Non-pigmented ciliary epithelial cell (primary cell): ENCODE results near the gene APOD.
"Not testable (repeated sequence)": the region's sequence is repeated elsewhere in the genome, so short reads cannot be mapped to it uniquely, and the experiment has no call there.

Source experiments
- DNase-seq: peaks from one replicate; pipeline ENCODE4 v3.0.0-alpha.2; 2010; ENCODE audit warnings: low read depth

APOD gene

DNA sequence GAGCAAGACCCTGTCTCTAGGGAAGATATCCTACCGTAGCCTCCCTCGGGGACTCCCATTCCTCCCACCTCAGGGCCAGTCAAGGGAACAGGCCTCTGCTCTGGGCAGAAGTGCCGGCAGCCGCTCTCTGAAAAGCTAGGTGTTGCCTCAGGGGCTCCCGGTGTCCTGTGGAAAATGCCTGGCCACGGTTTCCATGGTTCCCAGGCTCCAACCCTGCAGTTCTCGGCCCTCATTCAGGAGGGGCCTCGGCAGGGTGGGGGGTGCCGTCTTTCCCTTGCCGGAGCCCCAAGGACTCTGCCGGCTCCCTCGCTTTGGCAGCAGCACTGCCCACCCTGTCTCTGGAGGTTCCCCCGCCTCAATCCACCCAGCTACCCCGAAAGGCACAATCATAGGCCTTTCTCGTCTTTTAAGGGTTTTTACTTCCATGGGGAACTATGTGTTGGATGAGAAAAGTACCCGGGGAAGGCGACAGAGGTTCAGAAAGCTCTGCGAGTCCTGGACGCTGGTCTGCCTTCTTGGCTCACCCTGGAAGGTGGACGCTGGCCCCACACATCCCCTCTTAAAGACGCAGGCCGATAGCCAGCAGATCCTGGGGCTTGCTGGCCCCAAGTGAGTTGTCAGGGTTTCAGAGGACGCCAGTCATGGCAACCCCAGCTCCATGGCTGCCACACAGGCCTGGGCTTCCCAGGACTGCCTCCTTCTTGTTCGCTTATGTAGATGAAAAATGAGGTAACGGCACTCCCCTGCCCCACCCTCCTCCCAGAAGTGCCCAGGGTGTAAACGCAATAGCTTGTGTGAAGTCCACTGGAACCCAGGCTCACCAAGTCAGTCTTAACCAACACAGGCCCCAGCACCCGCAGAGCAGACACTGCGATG is 34.3 kb upstream of the APOD start:
- not testable (repeated sequence) for DNase-seq

DNA sequence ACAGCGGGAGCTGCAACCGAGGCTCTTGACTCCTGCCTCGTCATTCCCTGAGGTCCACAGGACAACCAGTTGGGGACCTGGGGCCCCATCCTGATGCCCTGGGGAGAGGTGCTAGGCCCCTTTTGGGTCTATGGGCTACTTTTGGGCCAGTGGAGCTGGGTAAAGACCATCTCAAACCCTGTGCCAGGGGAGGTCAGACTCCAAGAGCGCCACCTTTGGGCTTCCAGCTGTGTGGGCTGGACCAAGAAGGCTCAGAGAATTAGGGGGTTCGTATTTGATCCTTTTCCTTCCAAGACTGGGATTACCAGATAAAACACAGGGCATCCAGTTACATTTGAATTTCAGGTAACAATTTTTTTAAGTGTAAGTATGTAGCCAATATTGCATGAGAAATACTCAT is 33.4 kb upstream of the APOD start:
- not testable (repeated sequence) for DNase-seq

DNA sequence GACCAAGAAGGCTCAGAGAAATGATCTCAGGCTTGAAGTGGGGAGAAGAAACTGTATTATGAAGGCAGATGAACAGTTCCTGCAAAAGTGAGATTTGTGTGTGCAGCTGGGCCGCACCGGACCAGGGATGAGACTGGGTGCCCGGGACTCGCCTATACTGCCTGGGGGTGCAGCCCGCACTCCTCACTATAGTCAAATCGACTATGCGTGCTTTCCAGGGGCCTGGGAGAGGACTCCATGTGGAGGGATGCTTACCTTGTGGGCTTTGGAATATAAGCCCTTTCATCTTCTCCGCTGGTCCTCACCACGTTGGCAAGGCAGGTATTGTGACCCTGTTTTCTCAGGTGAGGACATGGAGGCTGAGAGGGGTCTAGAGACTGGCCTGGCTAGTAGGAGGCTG is 32.9 kb upstream of the APOD start:
- no peak for DNase-seq

DNA sequence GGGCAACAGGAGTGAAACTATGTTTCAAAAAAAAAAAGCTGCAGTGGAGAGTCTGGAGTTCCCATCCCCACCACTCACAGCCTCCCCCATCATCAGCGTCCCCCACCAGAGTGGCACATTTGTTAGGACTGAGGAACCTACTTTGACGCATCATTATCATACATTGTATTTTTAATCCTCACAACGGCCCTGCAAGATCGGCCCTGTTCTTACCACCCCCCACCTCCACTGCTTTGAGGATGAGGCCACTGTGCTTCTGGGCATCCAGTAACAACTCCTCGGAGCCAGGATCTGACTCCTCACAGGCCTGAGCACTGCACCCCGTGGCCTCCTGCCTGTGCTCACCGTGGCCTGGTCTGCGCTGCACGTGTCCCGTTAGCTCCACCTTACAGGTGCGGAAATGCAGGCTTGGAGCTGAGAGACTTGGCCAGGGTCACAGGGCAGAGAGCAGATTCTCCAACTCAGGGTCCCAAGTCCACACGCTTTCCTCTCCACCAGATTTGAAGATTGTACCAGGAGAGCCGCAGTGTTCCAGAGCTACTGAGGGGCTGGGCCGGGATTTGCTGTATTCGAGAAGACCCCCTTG is 32.3 kb upstream of the APOD start:
- DNase-seq, result not testable (repeated sequence)

DNA sequence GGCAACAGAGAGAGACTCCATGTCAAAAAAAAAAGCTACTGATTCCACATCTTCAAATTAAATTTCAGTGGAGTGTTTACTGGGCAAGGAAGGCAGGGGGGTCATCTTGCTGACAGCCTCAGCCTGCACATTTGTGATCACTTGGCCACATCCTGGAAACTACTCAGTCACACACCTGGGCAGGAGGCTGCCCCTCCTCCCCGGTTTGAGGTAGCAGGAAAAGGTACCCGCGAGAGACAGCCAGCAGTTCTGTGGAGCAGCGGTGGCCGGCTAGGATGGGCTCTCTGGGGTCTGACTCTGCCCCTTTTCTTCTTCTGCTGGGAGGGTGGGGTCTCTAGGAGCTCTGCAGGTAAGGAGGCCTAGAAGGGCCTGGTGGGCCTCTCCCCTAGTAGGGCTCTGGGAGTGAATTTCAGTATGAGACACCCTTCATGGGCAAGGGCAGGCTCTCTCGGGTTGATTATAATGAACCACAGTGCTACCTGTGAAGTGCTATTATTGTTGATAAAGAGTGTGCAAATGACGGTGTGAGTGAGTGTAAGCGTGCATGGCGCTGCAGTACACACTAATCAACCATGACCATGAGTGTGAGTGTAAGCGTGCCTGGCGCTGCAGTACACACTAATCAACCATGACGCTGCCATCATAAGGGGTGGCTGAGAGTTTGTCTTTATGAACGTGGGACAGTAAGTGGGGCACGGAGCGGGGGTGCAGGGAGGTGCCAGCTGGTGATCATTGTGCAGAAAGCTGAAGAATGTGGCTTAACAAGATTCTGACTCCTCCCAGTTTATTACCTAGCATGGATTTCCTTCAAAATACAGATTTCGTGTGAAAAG is 31.1 kb upstream of the APOD start:
- DNase-seq, result not testable (repeated sequence)

DNA sequence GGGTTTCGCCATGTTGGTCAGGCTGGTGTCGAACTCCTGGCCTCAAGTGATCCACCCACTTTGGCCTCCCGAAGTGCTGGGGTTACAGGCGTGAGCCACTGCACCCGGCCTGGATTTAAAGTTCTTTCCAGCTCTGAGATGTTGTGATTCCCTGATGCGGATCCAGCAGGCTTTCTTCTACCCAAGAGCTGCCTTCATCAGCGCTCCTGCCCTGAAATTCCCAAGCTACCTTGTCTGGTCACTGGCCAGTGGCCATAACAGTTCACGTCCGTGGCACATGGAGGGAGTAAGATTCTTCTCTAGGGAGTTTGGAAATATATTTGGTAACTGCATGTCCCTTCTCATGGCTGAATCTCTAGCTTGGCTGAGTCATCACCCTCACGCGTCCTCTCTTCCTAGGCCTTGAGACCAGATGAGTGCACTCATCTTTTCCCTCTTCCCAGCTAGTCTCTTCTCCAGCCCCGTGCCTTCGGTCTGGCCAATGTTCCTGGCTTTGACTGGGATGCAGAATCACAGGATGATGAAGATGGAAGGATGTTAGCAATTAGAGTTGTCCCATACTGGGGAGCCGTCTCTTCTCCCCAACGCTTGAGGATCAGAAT is 29.8 kb upstream of the APOD start:
- DNase-seq, result no peak

DNA sequence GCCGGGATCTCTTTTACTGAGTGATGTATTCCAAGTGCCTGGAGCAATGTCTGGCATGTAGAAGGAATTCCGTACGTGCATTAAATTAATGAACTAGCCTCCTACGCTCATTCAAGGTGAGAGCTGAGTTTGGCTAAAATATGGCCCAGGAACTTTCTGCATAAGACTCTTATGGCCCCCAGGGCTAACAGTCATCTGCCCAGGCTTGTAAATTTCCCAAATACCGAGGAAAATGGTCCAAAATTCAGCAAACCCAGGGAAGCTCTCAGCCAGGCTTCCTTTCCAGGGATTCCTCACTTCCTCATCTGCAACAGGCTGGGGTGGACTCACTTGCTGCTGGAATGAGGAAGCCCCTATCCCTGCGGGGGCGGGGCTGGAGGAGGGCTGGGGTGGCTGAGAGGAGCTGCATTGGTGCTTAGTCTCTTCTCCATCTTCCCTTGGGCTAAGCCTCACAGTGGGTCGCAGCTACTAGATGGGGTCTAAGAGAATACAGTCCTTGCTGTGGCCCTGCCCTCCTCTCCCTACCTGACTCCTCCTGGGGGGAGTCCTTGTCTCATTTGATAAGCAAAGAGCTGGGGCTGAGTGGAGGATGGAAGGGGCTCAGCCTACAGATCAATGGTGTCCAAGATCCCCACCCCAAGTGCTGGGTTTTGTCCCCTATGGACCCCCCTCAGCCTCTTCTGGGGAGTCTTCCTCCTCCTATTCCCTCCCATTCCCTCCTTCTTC is 28.5 kb upstream of the APOD start:
- DNase-seq, result no peak

DNA sequence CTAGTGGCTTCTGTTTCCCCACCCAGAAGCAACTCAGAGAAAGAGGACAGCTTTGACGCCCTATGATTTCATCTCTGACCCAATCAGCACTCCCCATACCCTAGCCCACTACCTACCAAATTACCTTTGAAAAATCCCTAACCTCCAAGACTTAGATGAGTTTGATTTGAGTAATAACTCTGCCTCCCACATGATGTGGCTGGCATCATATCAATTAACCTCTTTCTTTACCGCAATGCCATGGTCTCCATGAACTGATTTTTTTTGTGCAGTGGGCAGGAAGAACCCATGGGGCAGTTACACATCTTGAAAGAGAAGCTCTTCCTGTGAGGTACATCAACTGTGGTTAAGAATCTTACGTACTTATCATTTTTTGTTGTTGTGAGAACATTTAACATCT is 25.5 kb upstream of the APOD start:
- DNase-seq, result no peak

DNA sequence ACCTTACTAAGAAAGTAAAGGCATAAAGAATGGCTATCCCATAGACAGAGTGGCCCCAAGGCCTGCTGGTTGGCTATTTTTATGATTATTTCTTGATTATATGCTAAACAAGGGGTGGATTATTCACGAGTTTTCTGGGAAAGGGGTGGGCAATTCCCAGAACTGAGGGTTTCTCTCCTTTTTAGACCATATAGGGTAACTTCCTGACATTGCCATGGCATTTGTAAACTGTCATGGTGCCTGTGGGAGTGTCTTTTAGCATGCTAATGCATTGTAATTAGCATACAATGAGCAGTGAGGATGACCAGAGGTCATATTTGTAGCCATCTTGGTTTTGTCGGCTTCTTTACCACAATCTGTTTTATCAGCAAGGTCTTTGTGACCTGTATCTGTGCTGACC is 18.0 kb upstream of the APOD start:
- DNase-seq, result not testable (repeated sequence)

DNA sequence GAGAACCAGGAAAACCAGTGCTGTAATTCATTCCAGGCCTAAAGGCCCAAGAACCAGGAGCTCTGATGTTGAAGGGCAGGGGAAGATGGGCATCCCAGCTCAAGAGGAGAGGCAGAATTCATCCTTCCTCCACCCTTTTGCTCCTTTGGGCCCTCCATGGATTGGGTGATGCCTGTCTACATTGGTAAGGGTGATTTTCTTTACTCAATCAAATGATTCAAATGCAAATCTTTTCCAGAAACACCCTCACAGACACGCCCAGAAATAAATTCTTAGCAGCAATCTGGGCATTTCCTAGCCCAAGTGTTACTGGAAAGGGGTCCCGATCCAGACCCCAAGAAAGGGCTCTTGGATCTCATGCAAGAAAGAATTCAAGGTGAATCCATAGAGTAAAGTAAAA is 17.6 kb upstream of the APOD start:
- no peak for DNase-seq

DNA sequence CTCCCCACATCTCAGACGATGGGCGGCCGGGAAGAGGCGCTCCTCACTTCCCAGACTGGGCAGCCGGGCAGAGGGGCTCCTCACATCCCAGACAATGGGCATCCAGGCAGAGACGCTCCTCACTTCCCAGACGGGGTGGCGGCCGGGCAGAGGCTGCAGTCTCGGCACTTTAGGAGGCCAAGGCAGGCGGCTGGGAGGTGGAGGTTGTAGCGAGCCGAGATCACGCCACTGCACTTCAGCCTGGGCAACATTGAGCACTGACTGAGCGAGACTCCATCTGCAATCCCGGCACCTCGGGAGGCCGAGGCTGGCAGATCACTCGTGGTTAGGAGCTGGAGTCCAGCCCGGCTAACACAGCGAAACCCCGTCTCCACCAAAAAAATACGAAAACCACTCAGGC is 16.2 kb upstream of the APOD start:
- DNase-seq, result not testable (repeated sequence)

DNA sequence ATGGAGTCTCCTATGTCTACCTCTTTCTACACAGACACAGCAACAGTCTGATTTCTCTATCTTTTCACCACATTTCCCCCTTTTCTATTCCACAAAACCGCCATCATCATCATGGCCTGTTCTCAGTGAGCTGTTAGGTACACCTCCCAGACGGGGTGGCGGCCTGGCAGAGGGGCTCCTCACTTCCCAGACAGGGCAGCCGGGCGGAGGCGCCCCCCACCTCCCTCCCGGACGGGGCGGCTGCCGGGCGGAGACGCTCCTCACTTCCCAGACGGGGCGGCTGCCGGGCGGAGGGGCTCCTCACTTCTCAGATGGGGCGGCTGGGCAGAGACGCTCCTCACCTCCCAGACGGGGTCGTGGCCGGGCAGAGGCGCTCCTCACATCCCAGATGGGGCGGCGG is 15.8 kb upstream of the APOD start:
- not testable (repeated sequence) for DNase-seq

DNA sequence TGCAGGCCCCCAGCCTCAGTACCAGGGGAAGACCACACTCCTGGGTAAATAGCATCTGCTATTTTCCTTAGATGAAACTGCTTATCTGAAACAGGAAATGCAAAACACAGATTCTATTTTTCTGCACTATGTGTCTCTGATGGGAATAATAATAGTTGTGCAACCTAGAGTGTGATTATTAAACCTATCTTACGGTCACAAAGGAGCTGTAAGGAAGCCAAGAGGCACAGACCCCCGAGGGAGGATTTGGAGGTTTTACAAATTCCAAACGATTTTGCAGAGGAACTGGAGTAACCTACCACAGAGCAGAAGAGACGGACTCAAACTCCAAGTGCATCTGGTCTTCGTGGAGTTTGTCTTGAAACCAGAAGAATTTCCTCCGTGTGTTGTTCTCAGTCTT is 14.1 kb upstream of the APOD start:
- DNase-seq, result no peak

DNA sequence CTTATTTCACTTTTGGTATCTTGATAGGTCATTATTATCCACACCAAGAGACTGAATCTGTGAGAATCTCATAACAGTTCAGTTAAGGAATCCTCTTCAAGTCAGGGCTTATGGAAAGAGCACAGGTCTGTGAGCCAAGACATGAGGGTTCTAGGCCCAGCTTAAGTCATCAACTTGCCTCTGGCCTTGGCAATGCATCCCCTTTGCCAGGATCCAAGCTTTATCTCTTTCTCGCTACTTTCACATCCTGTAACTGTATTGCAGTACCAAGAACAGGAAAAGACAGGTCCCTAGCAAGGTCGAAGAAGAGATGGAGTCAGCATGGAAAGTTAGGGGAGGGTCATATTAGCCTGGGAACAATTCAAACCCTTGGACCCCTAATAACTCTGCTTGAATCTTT is 13.5 kb upstream of the APOD start:
- DNase-seq, result no peak

DNA sequence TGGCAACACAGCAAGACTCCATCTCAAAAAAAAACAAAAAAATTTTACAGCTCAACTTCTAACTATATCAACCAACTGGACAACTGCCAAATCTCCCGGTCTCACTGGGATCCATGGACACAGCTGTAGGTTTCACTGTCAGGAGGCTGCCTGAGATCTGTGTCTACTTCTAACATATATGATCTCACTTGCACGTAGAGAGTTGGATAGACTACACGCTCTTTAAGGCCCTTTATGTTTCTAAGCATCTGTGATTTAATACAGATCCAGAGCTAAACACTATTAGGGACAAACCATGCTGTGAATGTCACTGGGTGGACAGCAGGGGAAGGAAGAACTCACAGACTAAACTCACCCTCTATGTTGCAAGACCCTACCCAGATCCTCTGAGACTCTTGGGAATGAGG is 13.0 kb upstream of the APOD start:
- no peak for DNase-seq

DNA sequence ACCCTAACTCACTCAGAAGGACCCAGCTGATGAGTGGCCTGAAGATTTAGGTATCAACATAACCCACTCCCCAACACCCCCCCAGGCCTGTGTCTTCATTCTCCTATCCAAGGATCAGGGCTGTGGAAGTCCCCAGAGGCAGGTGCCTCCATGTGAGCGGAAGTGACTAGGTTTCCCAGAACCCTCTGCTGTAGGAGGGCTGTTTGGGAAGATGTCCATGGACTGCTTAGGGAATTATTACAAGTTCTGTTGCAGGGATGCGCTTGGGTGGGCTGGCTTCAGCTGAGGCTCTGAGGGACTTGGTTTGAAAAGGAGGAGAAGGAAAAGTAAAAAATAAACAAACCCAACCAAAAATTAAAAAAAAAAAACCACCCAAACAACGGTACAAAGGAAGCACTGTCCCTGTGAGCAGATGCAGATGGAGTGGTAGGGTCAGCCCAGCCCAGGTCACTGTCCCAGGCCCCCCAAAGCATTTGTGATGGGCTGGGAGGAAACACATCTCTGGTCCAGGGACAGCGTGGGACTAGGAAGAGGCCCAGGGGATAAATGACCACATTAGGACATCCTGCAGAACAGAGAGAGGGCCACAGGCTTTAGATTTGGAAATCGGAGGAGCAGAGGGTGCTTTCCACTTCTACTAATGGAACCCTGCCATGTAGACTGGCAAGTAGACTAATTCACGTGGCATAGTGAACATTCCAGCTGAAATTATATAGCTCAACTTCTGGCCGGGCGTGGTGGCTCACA is 12.2 kb upstream of the APOD start:
- no peak for DNase-seq

DNA sequence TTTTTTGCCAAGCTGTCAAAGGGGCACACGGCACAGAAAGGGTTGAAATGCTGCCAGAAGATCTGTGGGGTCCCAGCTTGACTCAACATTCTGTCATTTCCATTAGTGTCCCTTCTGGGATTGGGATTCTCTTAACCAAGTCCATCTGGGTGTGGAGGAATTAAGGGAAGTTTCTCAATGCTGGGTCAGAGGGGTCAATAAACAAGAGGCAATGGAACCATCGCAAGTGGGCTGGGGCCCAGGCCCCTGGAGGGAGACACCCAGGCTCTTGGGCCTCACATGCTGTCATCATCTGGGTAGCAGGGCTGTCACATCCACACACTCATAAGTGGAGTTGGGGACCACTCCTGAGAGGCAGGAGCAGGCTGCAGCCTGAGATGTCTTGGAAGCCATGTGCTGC is 8.1 kb upstream of the APOD start:
- no peak for DNase-seq

DNA sequence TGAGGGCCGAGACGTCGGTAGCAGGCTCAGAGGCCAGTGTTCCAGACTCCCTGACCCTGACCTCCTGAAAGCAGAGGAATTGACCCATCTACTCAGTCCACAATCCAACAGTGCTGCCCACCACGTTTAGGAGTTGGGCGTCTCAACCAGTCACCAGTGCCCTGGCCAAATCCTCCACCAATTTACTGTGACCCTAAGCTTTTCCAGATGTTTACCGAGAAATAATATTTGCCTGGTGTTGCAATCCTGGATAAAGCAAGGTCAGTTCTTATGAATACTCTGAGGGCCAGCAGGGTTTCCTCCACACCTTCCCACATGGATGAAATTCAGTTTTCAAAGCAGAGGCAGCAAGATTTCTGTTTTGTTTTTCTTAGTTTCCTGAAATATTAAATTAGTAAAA is 7.5 kb upstream of the APOD start:
- no peak for DNase-seq

DNA sequence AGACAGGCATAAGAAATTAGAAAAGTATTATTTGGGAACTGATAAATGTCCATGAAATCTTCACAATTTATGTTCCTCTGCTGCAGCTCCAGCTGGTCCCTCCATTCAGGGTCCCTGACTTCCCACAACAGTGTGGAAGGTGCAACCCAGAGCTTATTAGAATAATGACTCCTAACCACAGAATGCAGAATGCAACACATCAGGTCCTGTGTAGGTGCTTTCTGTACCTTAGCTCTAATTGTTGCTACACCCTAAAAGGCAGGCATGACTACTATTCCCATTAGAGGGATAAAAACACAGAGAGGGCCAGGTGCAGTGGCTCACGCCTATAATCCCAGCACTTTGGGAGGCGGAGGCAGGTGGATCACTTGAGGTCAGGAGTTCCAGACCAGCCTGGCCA is 6.6 kb upstream of the APOD start:
- DNase-seq, result not testable (repeated sequence)

DNA sequence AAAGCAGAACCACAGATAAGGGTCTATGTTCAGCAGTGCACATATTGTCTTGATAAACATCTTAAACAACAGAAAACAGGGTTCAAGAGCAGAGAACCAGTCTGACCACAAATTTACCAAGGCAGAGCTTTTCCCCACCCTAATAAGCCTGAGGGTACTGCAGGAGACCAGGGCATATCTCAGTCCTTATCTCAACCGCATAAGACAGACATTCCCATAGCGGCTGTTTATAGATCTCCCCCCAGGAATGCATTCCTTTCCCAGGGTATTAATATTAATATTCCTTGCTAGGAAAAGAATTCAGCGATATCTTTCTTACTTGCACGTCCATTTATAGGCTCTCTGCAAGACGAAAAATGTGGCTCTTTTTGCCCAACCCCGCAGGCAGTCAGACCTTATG is 6.1 kb upstream of the APOD start:
- not testable (repeated sequence) for DNase-seq

DNA sequence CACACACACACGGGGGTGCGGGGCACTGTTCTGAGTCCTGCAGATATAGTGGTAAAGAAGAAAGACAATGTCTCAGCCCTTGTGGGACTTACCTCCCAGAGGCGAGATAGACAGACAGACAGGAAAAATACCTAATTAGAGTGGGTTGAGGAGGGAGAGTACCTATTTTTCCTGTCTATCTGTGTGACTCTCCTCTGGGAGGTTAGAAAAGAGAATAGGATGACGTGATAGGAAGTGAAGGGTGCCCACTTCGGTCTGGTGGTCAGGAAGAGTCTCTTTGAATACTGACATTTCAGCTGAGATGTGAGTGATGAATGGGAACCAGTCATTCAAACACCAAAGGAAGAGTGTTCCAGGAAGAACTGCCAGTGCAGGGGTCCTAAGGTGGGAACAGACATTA is 4.1 kb upstream of the APOD start:
- DNase-seq, result no peak
